Stimulated activated naive CD8-positive, alpha-beta T cell treated with anti-CD3 and anti-CD28 coated beads, Interleukin-15, Interleukin-2, amounts not matched to agents 100 ng/mL and 50 ng/mL, for 24 hours (primary cell): ENCODE measurements around the gene SMARCD3.

Source experiments
- H3K27ac Mint-ChIP-seq: one replicate; pipeline ENCODE4 v1.8.0; 2021; ENCODE audit warnings: mild to moderate bottlenecking, mixed read lengths
- H3K27me3 Mint-ChIP-seq: one replicate; pipeline ENCODE4 v1.8.0; 2021; ENCODE audit warnings: mixed read lengths
- H3K36me3 Mint-ChIP-seq: one replicate; pipeline ENCODE4 v1.8.0; 2021; ENCODE audit warnings: low read depth, mixed read lengths
- H3K4me1 Mint-ChIP-seq: one replicate; pipeline ENCODE4 v1.8.0; 2021; ENCODE audit warnings: low read depth, mixed read lengths
- H3K4me3 Mint-ChIP-seq: one replicate; pipeline ENCODE4 v1.8.0; 2021; ENCODE audit warnings: mild to moderate bottlenecking, mixed read lengths
- H3K9me3 Mint-ChIP-seq: one replicate; pipeline ENCODE4 v1.8.0; 2021; ENCODE audit warnings: mixed read lengths

Gene SMARCD3

DNA sequence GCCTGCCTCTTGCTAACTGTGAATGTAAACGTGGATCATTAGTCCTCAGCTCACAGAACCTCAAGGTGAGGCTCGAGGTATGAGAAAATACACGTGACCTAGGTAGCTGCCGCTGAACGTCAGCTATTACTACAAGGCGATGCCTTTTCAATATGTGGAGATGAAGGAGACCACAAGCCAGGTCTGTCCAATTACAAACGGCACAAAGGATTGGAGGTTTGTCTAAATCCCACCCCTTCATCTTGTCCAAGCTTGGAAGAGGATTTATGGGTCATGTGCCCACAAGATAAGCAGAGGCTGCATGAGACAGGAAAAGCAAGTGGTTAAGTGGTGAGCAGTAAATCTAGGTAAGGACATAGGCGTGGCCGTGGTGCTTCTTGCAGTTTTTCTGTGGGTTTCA, 41.6 kb downstream of the SMARCD3 start:
- H3K4me3 Mint-ChIP-seq: no peak overlapping the region
- H3K27ac Mint-ChIP-seq: no peak overlapping the region
- no peaks in the 10 kb centered on the region for H3K27me3 Mint-ChIP-seq
- H3K36me3 Mint-ChIP-seq: peaks cover 7% of the 10 kb centered on the region
- H3K4me1 Mint-ChIP-seq: peaks cover 20% of the 10 kb centered on the region
- H3K9me3 Mint-ChIP-seq: no peaks in the 10 kb centered on the region

DNA sequence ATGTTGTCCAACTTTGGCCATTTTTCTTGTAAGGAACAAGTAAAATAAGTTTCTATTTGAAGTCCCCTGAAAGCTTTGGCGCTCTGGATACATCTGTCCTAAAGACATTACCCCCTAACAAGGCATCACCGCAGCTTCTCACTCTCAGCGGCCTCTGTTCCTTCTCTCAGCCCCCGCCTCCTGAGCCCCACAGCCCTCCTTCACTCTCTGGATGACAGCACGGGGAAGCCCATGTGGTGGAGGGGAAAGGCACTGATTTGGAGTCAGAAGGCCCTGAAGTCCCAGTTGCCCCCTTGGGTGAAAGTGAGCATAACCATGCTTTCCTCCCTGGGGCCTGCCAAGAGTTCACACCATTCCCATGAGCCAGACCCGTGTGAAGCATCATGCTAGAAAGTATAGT, 42.8 kb downstream of the SMARCD3 start:
- H3K4me1 Mint-ChIP-seq: peaks cover 20% of the 10 kb centered on the region
- no peak overlapping the region for H3K4me3 Mint-ChIP-seq
- no peaks in the 10 kb centered on the region for H3K9me3 Mint-ChIP-seq
- peaks cover 2% of the 10 kb centered on the region for H3K36me3 Mint-ChIP-seq
- H3K27ac Mint-ChIP-seq: no peak overlapping the region
- no peaks in the 10 kb centered on the region for H3K27me3 Mint-ChIP-seq

DNA sequence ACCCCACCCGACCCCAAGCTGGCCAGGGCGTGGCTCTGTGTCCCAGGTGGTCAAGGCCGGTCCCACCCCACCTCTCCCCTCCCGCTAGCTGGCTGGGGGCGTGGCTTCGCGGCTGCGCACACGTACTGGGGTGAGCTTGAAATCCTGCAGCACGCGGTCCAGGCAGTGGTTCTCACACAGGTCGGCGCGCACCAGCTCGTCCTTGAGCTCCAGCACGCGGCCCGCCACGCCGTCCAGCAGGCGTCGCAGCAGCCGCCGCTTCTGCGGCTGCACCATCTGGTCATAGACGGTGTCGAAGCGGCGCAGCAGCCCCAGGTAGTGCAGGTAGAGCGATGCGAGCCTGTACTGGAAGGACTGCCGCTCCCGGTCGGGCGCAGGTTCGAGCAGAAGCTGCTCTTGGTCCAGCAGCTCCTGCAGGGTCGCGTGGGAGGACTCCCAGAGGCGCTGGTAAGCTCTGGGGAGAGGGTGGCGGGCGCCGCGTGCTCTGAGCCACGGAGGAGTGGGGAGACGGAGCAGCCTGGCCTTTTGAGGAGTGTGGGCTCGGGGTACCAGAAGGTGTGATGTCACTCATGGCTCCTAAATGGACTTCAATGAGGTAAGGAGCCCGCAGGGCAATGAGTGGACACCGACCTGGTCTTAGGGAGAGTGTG, 44.0 kb downstream of the SMARCD3 start:
- Mint-ChIP-seq H3K9me3 (no peaks in the 10 kb centered on the region), H3K27me3 (no peaks in the 10 kb centered on the region), H3K4me1 (peaks cover 20% of the 10 kb centered on the region), H3K27ac (no peak overlapping the region), H3K36me3 (no peaks in the 10 kb centered on the region), H3K4me3 (no peak overlapping the region)

- H3K27ac Mint-ChIP-seq: no peak overlapping the region
- H3K27me3 Mint-ChIP-seq: no peaks in the 10 kb centered on the region
- no peaks in the 10 kb centered on the region for H3K36me3 Mint-ChIP-seq
- no peak overlapping the region for H3K4me3 Mint-ChIP-seq
- no peaks in the 10 kb centered on the region for H3K9me3 Mint-ChIP-seq
- peaks cover 13% of the 10 kb centered on the region for H3K4me1 Mint-ChIP-seq
Measured at GRCh38 chr7:151202836-151203235, 45.7 kb downstream of the SMARCD3 start.

DNA sequence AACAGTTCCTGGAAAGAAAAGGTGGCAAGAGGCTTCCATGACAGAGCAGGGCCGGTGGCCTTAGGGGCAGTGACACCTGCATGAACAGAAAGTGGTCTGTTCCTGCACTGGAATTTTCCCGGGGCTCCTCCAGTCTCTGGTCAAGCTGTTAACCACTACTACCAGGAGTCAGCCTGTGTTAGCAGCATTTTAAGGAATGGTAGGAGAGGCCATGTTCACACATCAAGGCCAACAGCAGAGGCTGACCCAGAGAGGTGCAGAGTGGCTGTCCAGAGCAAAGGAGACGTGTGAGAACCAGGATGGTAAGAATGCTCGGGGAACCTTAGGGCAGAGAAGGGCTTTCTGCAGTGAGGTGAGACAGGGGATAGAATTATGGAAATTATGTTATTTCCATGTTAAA, 46.7 kb downstream of the SMARCD3 start:
- Mint-ChIP-seq H3K36me3 (no peaks in the 10 kb centered on the region), H3K27ac (no peak overlapping the region), H3K4me3 (no peak overlapping the region), H3K27me3 (no peaks in the 10 kb centered on the region), H3K9me3 (no peaks in the 10 kb centered on the region), H3K4me1 (peaks cover 2% of the 10 kb centered on the region)

DNA sequence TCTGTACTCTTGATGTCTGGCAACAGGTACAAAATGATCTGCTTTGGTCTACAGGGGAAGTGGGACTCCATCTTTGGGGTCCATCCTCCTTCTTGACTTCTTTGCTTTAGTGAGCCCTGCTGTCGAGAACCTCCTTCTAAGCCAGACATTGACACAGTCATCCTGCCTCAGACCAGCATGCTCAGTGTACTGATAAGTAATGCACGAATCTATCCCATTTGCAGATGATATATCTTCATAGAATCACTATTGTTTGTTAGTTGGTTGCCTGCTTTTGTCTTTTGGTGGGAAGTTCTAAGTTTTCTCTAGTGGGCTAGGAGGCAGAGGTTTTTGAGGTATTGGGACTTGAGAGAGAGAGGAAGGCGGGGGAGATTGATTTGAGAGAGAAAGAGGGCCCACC, 47.1 kb downstream of the SMARCD3 start:
- no peak overlapping the region for H3K27ac Mint-ChIP-seq
- H3K4me1 Mint-ChIP-seq: no peaks in the 10 kb centered on the region
- H3K9me3 Mint-ChIP-seq: no peaks in the 10 kb centered on the region
- H3K4me3 Mint-ChIP-seq: no peak overlapping the region
- no peaks in the 10 kb centered on the region for H3K27me3 Mint-ChIP-seq
- no peaks in the 10 kb centered on the region for H3K36me3 Mint-ChIP-seq

DNA sequence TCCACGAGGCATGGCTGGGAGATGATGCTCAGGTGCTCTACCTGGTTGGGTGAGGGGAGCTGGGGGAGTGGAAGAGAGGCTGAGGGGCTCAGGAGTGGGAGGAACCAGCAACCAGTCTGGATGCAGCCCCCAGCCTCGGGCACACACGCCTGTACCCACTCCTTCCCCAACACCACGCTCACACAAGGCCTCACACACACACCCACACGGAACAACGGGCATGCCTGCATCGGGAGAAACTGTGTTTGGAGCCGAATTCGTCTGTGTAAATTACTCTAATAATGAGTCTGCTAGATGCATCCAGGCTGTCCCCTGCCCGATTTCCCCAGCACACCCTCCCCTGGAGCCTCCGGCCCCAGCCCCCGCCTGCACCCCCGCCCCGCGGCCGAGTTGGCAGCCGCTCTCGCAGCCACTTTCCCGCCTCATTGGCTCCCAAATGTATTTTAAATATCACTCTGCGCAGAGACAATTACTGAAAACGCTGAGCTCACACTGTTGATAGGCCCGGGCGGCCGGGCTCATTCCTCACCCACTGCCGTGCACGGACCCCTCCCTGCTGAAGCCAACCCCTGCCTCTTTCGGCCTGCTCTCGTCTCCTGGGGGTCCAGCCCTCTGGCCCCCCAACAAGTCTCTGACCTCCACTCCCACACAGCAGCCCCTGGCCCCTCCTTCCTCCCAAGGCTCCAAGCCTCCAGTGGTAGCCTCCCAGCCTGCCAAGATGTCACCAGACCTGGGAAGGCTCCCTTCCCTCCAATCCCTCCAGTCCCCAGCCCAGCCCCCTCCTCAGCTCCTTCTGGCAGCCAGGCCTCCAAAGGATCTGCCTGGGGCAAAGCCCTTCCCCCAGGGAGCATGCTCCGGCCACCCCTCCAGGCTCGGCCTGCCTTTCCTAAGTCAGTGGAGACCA, 49.3 kb downstream of the SMARCD3 start:
- Mint-ChIP-seq H3K27ac (no peak overlapping the region), H3K9me3 (no peaks in the 10 kb centered on the region), H3K4me1 (no peaks in the 10 kb centered on the region), H3K27me3 (peaks cover 7% of the 10 kb centered on the region), H3K4me3 (no peak overlapping the region), H3K36me3 (no peaks in the 10 kb centered on the region)

DNA sequence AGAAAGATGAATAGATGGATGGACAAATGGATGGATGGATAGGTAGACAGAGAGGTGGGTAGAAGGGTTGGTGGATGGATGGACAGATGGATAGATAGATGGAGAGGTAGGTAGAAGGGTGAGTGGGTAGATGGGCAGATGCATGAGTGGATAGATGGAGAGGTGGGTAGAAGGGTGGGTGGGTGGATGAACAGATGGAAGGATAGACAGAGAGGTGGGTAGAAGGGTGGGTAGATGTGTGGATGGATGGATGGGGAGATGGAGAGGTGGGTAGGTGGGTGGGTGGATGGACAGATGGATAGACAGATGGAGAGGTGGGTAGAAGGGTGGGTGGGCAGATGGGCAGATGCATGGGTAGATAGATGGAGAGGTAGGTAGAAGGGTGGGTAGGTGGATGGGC, 50.6 kb downstream of the SMARCD3 start:
- Mint-ChIP-seq H3K9me3 (no peaks in the 10 kb centered on the region), H3K27ac (no peak overlapping the region), H3K4me3 (no peak overlapping the region), H3K4me1 (no peaks in the 10 kb centered on the region), H3K36me3 (no peaks in the 10 kb centered on the region), H3K27me3 (peaks cover 7% of the 10 kb centered on the region)

DNA sequence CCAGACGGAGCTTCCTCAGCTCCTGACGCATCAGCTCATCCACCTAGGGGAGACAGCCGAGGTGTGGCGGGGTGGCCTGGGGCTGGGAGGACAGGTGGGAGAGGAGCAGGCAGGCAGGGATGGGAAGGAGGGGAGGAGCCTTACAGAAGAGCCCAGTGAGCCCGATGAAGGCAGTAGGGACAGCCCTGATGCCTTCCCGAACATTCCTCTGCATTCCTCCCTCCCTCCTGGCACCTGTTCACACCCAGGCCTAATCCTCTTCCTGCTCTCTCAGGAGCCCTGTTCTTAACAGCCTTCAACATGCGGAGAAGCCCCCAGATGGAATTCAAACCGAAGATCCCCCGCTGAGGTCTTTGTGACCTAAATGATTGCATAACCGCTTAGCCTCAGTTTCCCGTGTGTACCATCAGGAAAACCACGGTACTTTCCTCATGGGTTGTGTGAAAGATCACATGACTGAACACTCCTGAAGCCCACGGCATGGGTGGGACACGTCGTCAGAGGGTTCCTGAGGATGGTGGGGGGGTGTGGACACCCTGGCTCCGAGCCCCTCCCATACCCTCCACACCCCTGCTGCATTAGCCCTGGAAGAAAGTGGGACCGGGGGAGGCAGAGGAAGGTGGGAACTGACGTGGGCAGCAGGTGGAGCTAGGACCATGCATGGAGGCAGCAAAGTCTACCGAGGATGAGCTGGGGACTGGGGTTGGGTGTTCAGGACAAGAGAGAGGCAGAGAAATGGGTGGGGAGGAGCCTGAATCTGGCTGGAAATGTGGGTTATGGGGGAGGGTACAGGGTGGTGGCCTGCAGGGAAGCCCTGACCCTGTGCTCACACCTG, 52.7 kb downstream of the SMARCD3 start:
- Mint-ChIP-seq H3K9me3 (no peaks in the 10 kb centered on the region), H3K4me3 (no peak overlapping the region), H3K27ac (no peak overlapping the region), H3K27me3 (peaks cover 7% of the 10 kb centered on the region), H3K4me1 (no peaks in the 10 kb centered on the region), H3K36me3 (no peaks in the 10 kb centered on the region)

DNA sequence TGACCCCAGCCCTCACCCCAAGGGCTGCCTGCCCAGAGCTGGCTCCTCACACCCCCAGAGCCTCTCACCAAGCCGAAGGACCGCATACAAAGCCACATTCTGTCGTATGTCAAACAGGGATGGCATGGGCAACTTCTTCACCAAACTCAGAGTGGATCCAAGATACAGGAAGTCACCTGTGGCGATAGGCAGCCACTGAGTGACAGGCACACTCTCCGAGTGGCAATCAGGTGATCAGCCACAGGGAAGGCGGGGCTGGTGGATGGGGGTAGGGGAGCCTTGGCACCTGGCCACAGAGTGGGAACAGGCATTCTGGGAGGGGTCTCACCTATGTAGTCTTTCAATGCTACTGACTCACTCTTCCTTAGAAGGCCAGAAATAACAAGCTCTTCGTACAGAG, 54.3 kb downstream of the SMARCD3 start:
- H3K36me3 Mint-ChIP-seq: no peaks in the 10 kb centered on the region
- peaks cover 7% of the 10 kb centered on the region for H3K27me3 Mint-ChIP-seq
- H3K9me3 Mint-ChIP-seq: no peaks in the 10 kb centered on the region
- no peak overlapping the region for H3K4me3 Mint-ChIP-seq
- no peak overlapping the region for H3K27ac Mint-ChIP-seq
- no peaks in the 10 kb centered on the region for H3K4me1 Mint-ChIP-seq

- Mint-ChIP-seq H3K4me3 (no peak overlapping the region), H3K27me3 (peaks cover 7% of the 10 kb centered on the region), H3K27ac (no peak overlapping the region), H3K36me3 (no peaks in the 10 kb centered on the region), H3K4me1 (no peaks in the 10 kb centered on the region), H3K9me3 (no peaks in the 10 kb centered on the region)
Measured at GRCh38 chr7:151193203-151193978, 55.1 kb downstream of the SMARCD3 start.

GRCh38 chr7:151192002-151192539, 56.4 kb downstream of the SMARCD3 start:
- Mint-ChIP-seq H3K4me1 (no peaks in the 10 kb centered on the region), H3K4me3 (no peak overlapping the region), H3K36me3 (no peaks in the 10 kb centered on the region), H3K27ac (no peak overlapping the region), H3K27me3 (peaks cover 7% of the 10 kb centered on the region), H3K9me3 (no peaks in the 10 kb centered on the region)

- peaks cover 7% of the 10 kb centered on the region for H3K27me3 Mint-ChIP-seq
- no peaks in the 10 kb centered on the region for H3K9me3 Mint-ChIP-seq
- H3K4me1 Mint-ChIP-seq: no peaks in the 10 kb centered on the region
- H3K4me3 Mint-ChIP-seq: no peak overlapping the region
- H3K27ac Mint-ChIP-seq: no peak overlapping the region
- H3K36me3 Mint-ChIP-seq: no peaks in the 10 kb centered on the region
Measured at GRCh38 chr7:151191544-151191943, 57.0 kb downstream of the SMARCD3 start.

DNA sequence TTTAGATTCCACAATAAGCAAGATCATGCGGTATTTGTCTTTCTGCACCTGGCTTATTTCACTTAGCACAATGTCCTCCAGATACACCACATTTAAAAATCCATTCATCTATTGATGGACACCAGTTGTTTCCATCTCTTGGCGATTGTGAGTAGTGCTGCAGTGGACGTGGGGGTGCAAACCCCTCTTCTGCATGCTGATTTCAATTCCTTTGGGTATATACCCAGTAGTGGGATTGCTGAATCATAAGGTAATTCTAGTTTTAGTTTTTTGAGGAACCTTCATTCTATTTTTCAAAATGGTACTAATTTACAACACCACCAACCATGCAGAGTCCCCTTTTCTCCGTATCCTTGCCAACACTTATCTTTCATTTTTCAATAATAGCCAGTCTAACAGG, 59.5 kb downstream of the SMARCD3 start:
- Mint-ChIP-seq H3K4me1 (no peaks in the 10 kb centered on the region), H3K36me3 (no peaks in the 10 kb centered on the region), H3K9me3 (no peaks in the 10 kb centered on the region), H3K27ac (no peak overlapping the region), H3K4me3 (no peak overlapping the region), H3K27me3 (no peaks in the 10 kb centered on the region)
